Measurements from ENCODE around the gene SERTM1. TPM values are rescaled to one million over a fixed set of nuclear protein-coding genes. Genes with fewer than 3 reads are reported as not detected.

Gene SERTM1
- total and polyA plus RNA-seq, 11 donors, result 0.03 to 6.0 (median 0.74) TPM; not detected in 1

DNA sequence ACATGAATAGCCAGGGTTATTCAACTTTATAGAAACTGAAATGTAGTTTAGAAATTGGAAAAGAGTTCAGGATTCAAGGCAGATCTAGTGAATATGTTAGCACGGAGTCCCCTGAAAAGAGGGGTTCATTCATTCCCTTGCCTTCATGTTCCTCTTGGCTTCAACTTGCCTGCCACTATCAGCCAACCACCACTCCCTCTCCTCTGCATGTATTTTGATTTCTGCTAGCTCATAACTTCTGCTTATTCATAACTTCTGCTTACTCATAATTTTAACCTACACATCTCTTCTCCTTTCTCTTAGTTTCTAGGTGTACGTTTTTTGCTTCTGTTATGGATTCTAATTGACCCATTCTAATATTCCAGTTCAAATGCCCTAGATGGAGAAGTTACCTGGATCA is 5.5 kb upstream of the SERTM1 start:
- no peak for ATAC-seq
- Histone ChIP-seq H3K27ac (no peak overlapping the region), H3K27me3 (peaks cover 0 to 18% (median 0%) of the 10 kb centered on the region in 9 donors), H3K36me3 (no peaks in the 10 kb centered on the region), H3K4me3 (no peak overlapping the region), H3K9me3 (no peaks in the 10 kb centered on the region), H3K4me1 (peaks cover 0 to under 1% (median 0%) of the 10 kb centered on the region in 12 donors)
- no peak for DNase-seq
- intact Hi-C loops (cut with DNase I), result no loop called here
- TF ChIP-seq, protein P1, sequence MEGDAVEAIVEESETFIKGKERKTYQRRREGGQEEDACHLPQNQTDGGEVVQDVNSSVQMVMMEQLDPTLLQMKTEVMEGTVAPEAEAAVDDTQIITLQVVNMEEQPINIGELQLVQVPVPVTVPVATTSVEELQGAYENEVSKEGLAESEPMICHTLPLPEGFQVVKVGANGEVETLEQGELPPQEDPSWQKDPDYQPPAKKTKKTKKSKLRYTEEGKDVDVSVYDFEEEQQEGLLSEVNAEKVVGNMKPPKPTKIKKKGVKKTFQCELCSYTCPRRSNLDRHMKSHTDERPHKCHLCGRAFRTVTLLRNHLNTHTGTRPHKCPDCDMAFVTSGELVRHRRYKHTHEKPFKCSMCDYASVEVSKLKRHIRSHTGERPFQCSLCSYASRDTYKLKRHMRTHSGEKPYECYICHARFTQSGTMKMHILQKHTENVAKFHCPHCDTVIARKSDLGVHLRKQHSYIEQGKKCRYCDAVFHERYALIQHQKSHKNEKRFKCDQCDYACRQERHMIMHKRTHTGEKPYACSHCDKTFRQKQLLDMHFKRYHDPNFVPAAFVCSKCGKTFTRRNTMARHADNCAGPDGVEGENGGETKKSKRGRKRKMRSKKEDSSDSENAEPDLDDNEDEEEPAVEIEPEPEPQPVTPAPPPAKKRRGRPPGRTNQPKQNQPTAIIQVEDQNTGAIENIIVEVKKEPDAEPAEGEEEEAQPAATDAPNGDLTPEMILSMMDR (IDR thresholded peaks at IDR 0.05), result no peak
- TF ChIP-seq POLR2A (IDR thresholded peaks at IDR 0.05), result no peak
- 73 to 84% (median 76%) methylated on average over 2 of the region's 2 CpGs for WGBS, 4 donors

DNA sequence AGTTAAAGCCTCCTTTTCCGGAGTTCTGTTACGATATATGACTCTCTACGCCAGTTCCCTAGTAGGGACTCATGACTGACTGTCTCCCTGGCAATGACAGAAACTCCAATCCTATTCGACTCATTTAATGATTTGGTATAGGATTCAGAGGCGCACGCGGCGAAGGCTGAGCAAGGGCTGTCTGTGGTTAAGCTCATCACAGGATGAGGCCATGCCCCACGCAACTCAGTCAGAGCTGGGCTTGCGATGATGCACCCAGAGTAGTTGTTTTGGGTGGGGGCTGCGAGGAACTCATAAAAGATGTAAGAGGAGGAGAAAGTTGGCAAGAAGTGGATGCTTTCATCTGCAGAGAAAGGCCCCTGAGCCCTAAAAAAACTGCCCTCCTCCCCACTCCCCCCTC is 468 bp upstream of the SERTM1 start:
- no peak for ATAC-seq
- Histone ChIP-seq H3K27ac (no peak overlapping the region), H3K27me3 (peaks cover 0 to 46% (median 6%) of the 10 kb centered on the region in 9 donors), H3K9me3 (no peaks in the 10 kb centered on the region), H3K4me1 (peaks cover 0 to 9% (median 0%) of the 10 kb centered on the region in 12 donors), H3K36me3 (no peaks in the 10 kb centered on the region), H3K4me3 (peak overlapping the region in 8 of 12 donors; percentile 38 to 59 (median 45))
- TF ChIP-seq, protein P1 (IDR thresholded peaks at IDR 0.05), result no peak
- no peak for TF ChIP-seq POLR2A (IDR thresholded peaks at IDR 0.05)
- DNase-seq, result no peak
- intact Hi-C loops (cut with DNase I), result no loop called here
- WGBS, 4 donors, result 51 to 60% (median 57%) methylated on average over 11 of the region's 11 CpGs

DNA sequence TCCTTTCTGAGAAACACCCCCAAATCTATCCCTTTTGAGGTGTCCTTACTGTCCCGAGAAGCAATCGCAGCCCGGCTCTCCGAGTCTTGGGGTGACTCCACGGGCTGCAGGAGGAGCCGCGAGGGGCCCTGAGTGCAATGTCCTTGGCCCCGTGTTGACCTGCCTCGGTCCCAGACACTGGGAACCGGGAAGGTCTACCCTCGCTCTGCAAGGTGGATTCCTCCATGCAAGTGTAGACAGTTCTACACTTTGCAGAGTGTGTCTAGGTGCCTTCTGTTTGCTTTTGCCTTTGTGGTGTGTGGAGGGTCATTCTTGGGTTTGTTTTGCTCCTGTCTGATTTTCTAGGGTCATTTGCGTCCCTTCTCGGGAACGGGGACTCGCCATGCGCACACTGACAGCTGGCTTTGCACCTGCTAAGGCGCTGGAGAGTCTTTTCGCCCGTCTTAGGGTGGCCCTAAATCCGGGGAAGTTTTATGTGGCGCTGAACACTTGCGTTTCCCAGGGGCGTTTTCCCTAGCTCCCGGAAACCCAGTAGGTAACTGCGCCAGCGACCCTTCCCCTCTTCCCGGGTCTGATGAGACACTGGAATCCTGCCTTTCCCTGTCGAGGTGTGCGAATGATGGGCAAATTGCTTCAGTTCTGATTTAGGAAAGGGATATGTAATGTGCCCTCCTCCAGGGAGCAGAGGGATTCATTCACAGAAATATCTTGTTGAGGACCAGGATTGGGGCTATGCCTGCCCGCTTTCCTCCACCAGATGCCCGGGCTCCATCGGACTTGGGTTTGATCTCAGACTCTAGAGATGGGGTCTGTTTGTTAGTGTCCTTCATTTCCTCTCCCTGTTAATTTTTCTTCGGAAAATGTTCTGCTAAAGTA is 755 bp downstream of the SERTM1 start:
- 8 to 14% (median 11%) methylated on average over 25 to 33 of the region's 33 CpGs for WGBS, 4 donors
- H3K4me1 ChIP-seq, result peaks cover 0 to 9% (median 0%) of the 10 kb centered on the region in 12 donors
- no peaks in the 10 kb centered on the region for H3K9me3 ChIP-seq
- peak in 3 of 4 donors; percentile 21 to 47 (median 39) for ATAC-seq
- H3K36me3 ChIP-seq, result no peaks in the 10 kb centered on the region
- H3K4me3 ChIP-seq, result peak overlapping the region; percentile 1 to 59 (median 44)
- H3K27me3 ChIP-seq, result peaks cover 0 to 42% (median 6%) of the 10 kb centered on the region in 9 donors
- no peak overlapping the region for H3K27ac ChIP-seq
- intact Hi-C loops (cut with DNase I), result no loop called here
- no peak for DNase-seq
- TF ChIP-seq, protein P1 (IDR thresholded peaks at IDR 0.05), result no peak
- TF ChIP-seq POLR2A (IDR thresholded peaks at IDR 0.05), result no peak

DNA sequence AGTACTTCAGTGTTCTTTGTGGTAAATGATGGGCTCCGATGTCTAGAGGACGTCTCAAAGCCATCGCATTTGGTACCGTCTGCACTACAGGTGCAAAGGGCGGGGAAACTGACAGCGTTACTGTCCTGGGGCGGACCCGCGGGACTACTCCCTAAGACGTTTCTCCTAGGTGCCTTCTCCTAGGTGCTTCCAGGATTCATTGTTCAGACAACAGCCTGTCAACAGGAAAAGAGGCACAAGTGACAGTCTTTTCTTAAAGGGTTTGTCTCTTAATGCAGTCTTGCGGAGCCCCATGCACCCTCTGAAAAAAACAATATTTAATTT is 1.4 kb downstream of the SERTM1 start:
- intact Hi-C loops (cut with DNase I), result no loop called here
- 39 to 58% (median 40%) methylated on average over 11 of the region's 11 CpGs for WGBS, 4 donors
- Histone ChIP-seq H3K27me3 (peaks cover 0 to 42% (median 6%) of the 10 kb centered on the region in 9 donors), H3K9me3 (no peaks in the 10 kb centered on the region), H3K36me3 (no peaks in the 10 kb centered on the region), H3K27ac (no peak overlapping the region), H3K4me1 (peaks cover 0 to 9% (median 0%) of the 10 kb centered on the region in 12 donors), H3K4me3 (peak overlapping the region in 1 of 12 donors; percentile 59)
- DNase-seq (no peak), ATAC-seq (no peak)
- no peak for TF ChIP-seq POLR2A (IDR thresholded peaks at IDR 0.05)
- TF ChIP-seq, protein P1 (IDR thresholded peaks at IDR 0.05), result no peak

All from heart left ventricle (tissue), 16 donors.